A673 (cell line): ENCODE data around the gene MDN1. TPM values are rescaled to one million over a fixed set of nuclear protein-coding genes. Genes with fewer than 3 reads are reported as not detected.

Source experiments
- BruUV-seq: library from RNA; stranded (reverse); fragments of 400-500 nt; replicated peaks from 2 replicates; lab custom pipeline; 2021; lab: Mats Ljungman, UMichigan
- CTCF ChIA-PET: fragments of 300-600 bp; sonication (Branson Sonifier 250); formaldehyde crosslinking; loops from one replicate; lab custom pipeline; 2022; ENCODE audit warnings: antibody characterized with exemption; lab: Charles Lee
- POLR2A ChIA-PET: fragments of 300-600 bp; sonication (Branson Sonifier 250); formaldehyde crosslinking; loops from one replicate; lab custom pipeline; 2022; ENCODE audit warnings: antibody characterized with exemption; ENCODE audit not compliant: low non-redundant PET; lab: Charles Lee
- DNase-seq: peaks from one replicate; pipeline ENCODE4 v3.0.0-alpha.2; 2015; ENCODE audit warnings: low spot score
- H3K27ac ChIP-seq: fragments of 200-600 bp; sonication (generic); 2 replicates; pipeline ENCODE4 v1.5.1; 2016; ENCODE audit warnings: mixed run types, low read depth, mild to moderate bottlenecking, mixed read lengths, antibody characterized with exemption, low read length; ENCODE audit not compliant: poor library complexity, severe bottlenecking
- H3K27me3 ChIP-seq: fragments of 200-600 bp; sonication (generic); replicated peaks from 2 replicates; pipeline ENCODE4 v1.6.1; 2017; ENCODE audit warnings: mixed run types, low read depth, mild to moderate bottlenecking, mixed read lengths, antibody characterized with exemption, low read length; ENCODE audit not compliant: insufficient read depth, poor library complexity
- H3K36me3 ChIP-seq: fragments of 200-600 bp; sonication (generic); 2 replicates; pipeline ENCODE4 v1.6.1; 2016; ENCODE audit warnings: mixed run types, mild to moderate bottlenecking, mixed read lengths, antibody characterized with exemption, low read length; ENCODE audit not compliant: insufficient read depth, poor library complexity, severe bottlenecking
- H3K4me1 ChIP-seq: fragments of 200-600 bp; sonication (generic); 2 replicates; pipeline ENCODE4 v1.6.1; 2017; ENCODE audit warnings: mixed run types, mild to moderate bottlenecking, mixed read lengths, antibody characterized with exemption, low read length; ENCODE audit not compliant: insufficient read depth, poor library complexity, severe bottlenecking
- H3K4me3 ChIP-seq: fragments of 200-600 bp; sonication (generic); 2 replicates; pipeline ENCODE4 v1.5.1; 2016; ENCODE audit warnings: low read depth, mixed run types, mild to moderate bottlenecking, mixed read lengths, low read length; ENCODE audit not compliant: poor library complexity, severe bottlenecking
- H3K9me3 ChIP-seq: fragments of 200-600 bp; sonication (generic); 2 replicates; pipeline ENCODE4 v1.6.1; 2016; ENCODE audit warnings: mixed run types, low read depth, mild to moderate bottlenecking, mixed read lengths, antibody characterized with exemption, low read length; ENCODE audit not compliant: poor library complexity, severe bottlenecking
- EZH2 ChIP-seq: fragments of 200-600 bp; sonication (generic); IDR thresholded peaks from 2 replicates; pipeline ENCODE4 v1.6.1; 2017; ENCODE audit warnings: borderline replicate concordance, low read depth, mild to moderate bottlenecking, mixed read lengths, antibody characterized with exemption, low read length; ENCODE audit not compliant: poor library complexity, severe bottlenecking
- intact Hi-C: fragments of 100-400 bp; cut with micrococcal nuclease; formaldehyde crosslinking; loops from one replicate; pipeline ENCODE4 v1.10.0; 2022; ENCODE audit not compliant: unreplicated experiment
- total RNA-seq: library from RNA; stranded (reverse); gene quantifications from 2 replicates; pipeline ENCODE4 v1.2.3, GENCODE V29; 2021
- TF ChIP-seq, protein P1 (sequence below): fragments of 300-800, 200-600 bp; sonication (generic); conservative IDR thresholded peaks from 2 replicates; pipeline ENCODE4 v1.5.1; 2017; ENCODE audit warnings: low read depth, mild to moderate bottlenecking, antibody characterized with exemption, low read length, moderate library complexity, mixed read lengths

The MDN1 gene
- total RNA-seq, 1 experiment from 2014 or later: 64.4 TPM

DNA sequence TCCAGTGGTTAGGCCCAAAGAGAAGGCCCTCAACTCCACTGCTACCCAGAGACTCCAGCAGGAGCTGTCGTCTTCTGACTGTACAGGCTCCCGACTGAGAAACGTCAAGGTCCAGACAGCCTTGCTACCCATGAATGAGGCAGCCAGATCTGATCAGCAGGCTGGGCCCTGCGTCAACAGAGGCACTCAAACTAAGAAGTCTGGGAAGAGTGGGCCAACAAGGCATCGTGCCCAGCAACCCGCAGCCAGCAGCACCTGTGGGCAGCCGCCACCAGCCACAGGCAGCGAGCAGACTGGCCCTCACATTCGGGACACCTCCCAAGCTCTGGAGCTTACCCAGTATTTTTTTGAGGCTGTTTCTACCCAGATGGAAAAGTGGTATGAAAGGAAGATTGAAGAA, 189.1 kb downstream of the MDN1 start:
- Histone ChIP-seq H3K9me3 (no peaks in the 10 kb centered on the region), H3K27ac (no peak overlapping the region), H3K4me1 (no peaks in the 10 kb centered on the region), H3K36me3 (peaks cover 6% of the 10 kb centered on the region), H3K4me3 (no peak overlapping the region), H3K27me3 (no peaks in the 10 kb centered on the region)
- no peak for DNase-seq
- BruUV-seq: no TSS peak
- POLR2A ChIA-PET: no interaction called here
- intact Hi-C loops: no loop called here
- CTCF ChIA-PET: no interaction called here
- TF ChIP-seq, protein P1, sequence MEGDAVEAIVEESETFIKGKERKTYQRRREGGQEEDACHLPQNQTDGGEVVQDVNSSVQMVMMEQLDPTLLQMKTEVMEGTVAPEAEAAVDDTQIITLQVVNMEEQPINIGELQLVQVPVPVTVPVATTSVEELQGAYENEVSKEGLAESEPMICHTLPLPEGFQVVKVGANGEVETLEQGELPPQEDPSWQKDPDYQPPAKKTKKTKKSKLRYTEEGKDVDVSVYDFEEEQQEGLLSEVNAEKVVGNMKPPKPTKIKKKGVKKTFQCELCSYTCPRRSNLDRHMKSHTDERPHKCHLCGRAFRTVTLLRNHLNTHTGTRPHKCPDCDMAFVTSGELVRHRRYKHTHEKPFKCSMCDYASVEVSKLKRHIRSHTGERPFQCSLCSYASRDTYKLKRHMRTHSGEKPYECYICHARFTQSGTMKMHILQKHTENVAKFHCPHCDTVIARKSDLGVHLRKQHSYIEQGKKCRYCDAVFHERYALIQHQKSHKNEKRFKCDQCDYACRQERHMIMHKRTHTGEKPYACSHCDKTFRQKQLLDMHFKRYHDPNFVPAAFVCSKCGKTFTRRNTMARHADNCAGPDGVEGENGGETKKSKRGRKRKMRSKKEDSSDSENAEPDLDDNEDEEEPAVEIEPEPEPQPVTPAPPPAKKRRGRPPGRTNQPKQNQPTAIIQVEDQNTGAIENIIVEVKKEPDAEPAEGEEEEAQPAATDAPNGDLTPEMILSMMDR: no peak
- TF ChIP-seq EZH2: no peak

DNA sequence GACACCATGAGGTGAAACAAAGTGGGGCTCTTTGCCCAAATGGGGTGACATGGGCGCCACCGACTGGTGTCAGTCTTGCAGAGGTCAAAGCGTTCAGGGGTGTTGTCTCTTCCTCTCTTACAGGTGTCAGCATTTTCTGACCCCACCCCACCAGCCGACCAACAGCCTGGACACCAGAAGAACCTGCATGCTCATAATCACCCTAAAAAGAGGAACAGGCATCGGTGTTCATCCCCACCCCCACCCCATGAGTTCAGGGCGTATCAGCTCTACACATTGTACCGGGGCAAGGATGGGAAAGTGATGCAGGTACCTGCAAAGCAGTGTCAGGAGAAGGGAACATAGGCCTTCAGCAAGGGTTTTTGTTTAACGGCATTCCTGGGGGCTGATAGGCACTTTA, 195.8 kb downstream of the MDN1 start:
- intact Hi-C loops: no loop called here
- no peaks in the 10 kb centered on the region for H3K4me1 ChIP-seq
- DNase-seq: no peak
- no peaks in the 10 kb centered on the region for H3K9me3 ChIP-seq
- H3K4me3 ChIP-seq: no peak overlapping the region
- no peak for TF ChIP-seq EZH2
- TF ChIP-seq, protein P1: no peak
- BruUV-seq: no TSS peak
- H3K27me3 ChIP-seq: no peaks in the 10 kb centered on the region
- H3K27ac ChIP-seq: no peak overlapping the region
- peaks cover 9% of the 10 kb centered on the region for H3K36me3 ChIP-seq
- CTCF ChIA-PET: no interaction called here
- POLR2A ChIA-PET: no interaction called here

DNA sequence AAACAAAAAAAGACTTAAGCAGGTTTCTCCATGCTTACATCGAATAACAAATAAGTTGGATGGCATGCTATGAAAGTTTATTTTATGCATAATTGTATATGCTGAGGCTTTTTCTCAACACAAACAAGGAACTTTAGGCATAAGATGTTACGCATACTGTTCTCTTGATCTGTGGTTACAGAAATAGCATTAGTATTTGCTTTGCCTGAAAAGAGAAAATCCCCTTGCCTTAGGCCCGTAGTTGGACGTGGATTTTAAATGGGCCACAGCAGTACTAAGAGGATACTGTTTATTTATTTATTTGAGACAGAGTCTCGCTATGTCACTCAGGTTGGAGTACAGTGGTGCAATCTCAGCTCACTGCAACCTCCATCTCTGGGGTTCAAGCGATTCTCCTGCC, 200.0 kb downstream of the MDN1 start:
- no peak for DNase-seq
- no peak overlapping the region for H3K27ac ChIP-seq
- no peak overlapping the region for H3K4me3 ChIP-seq
- no peaks in the 10 kb centered on the region for H3K9me3 ChIP-seq
- intact Hi-C loops: no loop called here
- no peak for TF ChIP-seq EZH2
- TF ChIP-seq, protein P1: no peak
- H3K4me1 ChIP-seq: no peaks in the 10 kb centered on the region
- POLR2A ChIA-PET: no interaction called here
- H3K27me3 ChIP-seq: no peaks in the 10 kb centered on the region
- CTCF ChIA-PET: no interaction called here
- H3K36me3 ChIP-seq: peaks cover 3% of the 10 kb centered on the region
- BruUV-seq: no TSS peak
